RWPE2 (cell line): ENCODE results near the gene CEBPA.
"Not testable (repeated sequence)": the region's sequence is repeated elsewhere in the genome, so short reads cannot be mapped to it uniquely, and the experiment has no call there.

Source experiments
- ATAC-seq: fragments of 200-7000 bp; cut with Tn5 transposase; 3 replicates; pipeline ENCODE4 v1.9.1; 2021; ENCODE audit warnings: low read depth
- DNase-seq: peaks from one replicate; pipeline ENCODE4 v3.0.0-alpha.2; 2020; ENCODE audit warnings: low spot score
- H3K27ac ChIP-seq: fragments of 450-650 bp; 2 replicates; pipeline ENCODE4 v1.5.1; 2017; ENCODE audit warnings: mild to moderate bottlenecking; ENCODE audit not compliant: poor library complexity, severe bottlenecking
- H3K27me3 ChIP-seq: fragments of 250-450 bp; sonication (Bioruptor Pico); 2 replicates; pipeline ENCODE4 v1.5.1; 2021; ENCODE audit warnings: mild to moderate bottlenecking, moderate library complexity; ENCODE audit not compliant: insufficient read depth, poor library complexity, severe bottlenecking
- H3K36me3 ChIP-seq: fragments of 250-450 bp; sonication (Bioruptor Pico); 2 replicates; pipeline ENCODE4 v1.5.1; 2020; ENCODE audit warnings: low read depth, mild to moderate bottlenecking, moderate library complexity
- H3K4me1 ChIP-seq: fragments of 250-450 bp; sonication (Bioruptor Pico); 2 replicates; pipeline ENCODE4 v1.5.1; 2021; ENCODE audit warnings: mild to moderate bottlenecking, moderate library complexity; ENCODE audit not compliant: insufficient read depth, poor library complexity, severe bottlenecking
- H3K4me3 ChIP-seq: fragments of 250-450 bp; sonication (Bioruptor Pico); 2 replicates; pipeline ENCODE4 v1.5.1; 2021; ENCODE audit warnings: mild to moderate bottlenecking, moderate library complexity; ENCODE audit not compliant: severe bottlenecking
- H3K9me3 ChIP-seq: fragments of 250-450 bp; sonication (Bioruptor Pico); 2 replicates; pipeline ENCODE4 v1.5.1; 2021; ENCODE audit warnings: mild to moderate bottlenecking, moderate library complexity; ENCODE audit not compliant: severe bottlenecking
- TF ChIP-seq, protein P1 (sequence below): fragments of 450-650 bp; IDR thresholded peaks from one replicate; pipeline ENCODE4 v1.5.1; 2017; ENCODE audit warnings: mild to moderate bottlenecking, moderate library complexity; ENCODE audit not compliant: poor library complexity, severe bottlenecking

The CEBPA gene

DNA sequence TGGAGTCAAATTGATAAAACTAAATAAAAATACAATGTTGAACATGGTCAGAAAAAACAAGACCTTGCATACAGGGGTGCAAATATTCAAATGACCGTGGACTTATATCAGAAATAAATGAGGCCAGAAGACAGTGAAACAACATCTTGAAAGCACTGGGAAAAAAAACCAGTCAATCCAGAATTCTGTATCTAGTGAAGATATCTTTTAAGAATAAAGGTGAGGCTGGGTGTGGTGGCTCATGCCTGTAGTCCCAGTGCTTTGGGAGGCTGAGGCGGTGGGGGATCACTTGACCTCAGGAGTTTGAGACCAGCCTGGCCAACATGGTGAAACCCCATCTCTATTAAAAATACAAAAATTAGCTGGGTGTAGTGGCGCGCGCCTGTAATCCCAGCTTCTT lies 15.2 kb upstream of the CEBPA start:
- no peaks in the 10 kb centered on the region for H3K27me3 ChIP-seq
- no peak overlapping the region for H3K27ac ChIP-seq
- DNase-seq (no peak), ATAC-seq (no peak)
- H3K9me3 ChIP-seq, result no peaks in the 10 kb centered on the region
- H3K4me1 ChIP-seq, result no peaks in the 10 kb centered on the region
- no peak overlapping the region for H3K4me3 ChIP-seq
- no peaks in the 10 kb centered on the region for H3K36me3 ChIP-seq
- TF ChIP-seq, protein P1, sequence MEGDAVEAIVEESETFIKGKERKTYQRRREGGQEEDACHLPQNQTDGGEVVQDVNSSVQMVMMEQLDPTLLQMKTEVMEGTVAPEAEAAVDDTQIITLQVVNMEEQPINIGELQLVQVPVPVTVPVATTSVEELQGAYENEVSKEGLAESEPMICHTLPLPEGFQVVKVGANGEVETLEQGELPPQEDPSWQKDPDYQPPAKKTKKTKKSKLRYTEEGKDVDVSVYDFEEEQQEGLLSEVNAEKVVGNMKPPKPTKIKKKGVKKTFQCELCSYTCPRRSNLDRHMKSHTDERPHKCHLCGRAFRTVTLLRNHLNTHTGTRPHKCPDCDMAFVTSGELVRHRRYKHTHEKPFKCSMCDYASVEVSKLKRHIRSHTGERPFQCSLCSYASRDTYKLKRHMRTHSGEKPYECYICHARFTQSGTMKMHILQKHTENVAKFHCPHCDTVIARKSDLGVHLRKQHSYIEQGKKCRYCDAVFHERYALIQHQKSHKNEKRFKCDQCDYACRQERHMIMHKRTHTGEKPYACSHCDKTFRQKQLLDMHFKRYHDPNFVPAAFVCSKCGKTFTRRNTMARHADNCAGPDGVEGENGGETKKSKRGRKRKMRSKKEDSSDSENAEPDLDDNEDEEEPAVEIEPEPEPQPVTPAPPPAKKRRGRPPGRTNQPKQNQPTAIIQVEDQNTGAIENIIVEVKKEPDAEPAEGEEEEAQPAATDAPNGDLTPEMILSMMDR, result no peak

DNA sequence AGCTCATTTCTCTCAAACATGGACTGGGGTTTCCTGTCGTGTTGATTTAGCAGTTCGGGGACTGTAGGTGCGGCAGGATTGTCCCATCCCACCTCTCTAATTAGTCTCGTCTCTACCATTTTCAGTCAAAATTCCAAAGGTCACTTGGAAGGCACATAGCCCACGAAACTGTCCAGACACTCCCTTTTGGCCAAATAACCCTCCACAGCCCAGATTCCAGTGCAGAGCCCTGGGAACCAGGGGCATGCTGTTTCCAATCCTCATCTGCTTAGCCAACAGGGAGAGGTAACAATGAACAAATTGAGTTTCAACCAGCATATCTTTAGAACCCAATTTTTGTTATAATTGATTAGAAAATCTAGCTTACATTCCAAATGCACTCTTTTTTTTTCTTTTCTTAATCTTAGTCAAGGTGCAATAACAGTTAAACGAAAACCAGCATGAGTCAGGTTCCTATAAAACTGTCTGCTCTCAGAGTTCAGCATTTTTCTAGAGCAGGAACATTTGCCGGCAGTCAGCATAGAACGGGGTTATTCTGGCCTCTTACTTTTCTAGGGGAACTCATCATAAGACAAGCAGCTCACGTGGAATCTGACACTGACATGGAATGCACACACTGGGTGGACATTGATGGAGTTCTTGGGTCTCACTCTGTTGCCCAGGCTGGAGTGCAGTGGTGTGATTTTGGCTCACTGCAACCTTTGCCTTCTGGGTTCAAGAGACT lies 14.4 kb upstream of the CEBPA start:
- ATAC-seq (no peak), DNase-seq (no peak)
- no peaks in the 10 kb centered on the region for H3K27me3 ChIP-seq
- no peaks in the 10 kb centered on the region for H3K9me3 ChIP-seq
- H3K4me1 ChIP-seq, result no peaks in the 10 kb centered on the region
- H3K36me3 ChIP-seq, result no peaks in the 10 kb centered on the region
- no peak overlapping the region for H3K27ac ChIP-seq
- H3K4me3 ChIP-seq, result no peak overlapping the region
- TF ChIP-seq, protein P1, result no peak

DNA sequence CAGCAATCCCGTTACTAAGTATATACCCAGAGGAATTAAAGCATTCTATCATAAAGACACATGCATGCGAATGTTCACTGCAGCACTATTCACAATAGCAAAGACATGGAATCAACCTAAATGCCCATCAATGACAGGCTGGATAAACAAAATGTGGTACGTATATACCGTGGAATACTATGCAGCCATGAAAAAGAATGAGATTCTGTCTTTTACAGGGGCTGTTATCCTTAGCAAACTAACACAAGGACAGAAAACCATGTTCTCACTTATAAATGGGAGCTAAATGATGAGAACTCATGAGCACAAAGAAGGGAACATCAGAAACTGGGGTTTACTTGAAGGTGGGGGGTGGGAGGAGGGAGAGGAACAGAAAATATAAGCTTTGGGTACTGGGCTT lies 10.5 kb upstream of the CEBPA start:
- not testable (repeated sequence) for H3K27ac ChIP-seq, ATAC-seq, H3K27me3 ChIP-seq, H3K36me3 ChIP-seq, DNase-seq, H3K4me3 ChIP-seq, H3K9me3 ChIP-seq, H3K4me1 ChIP-seq

DNA sequence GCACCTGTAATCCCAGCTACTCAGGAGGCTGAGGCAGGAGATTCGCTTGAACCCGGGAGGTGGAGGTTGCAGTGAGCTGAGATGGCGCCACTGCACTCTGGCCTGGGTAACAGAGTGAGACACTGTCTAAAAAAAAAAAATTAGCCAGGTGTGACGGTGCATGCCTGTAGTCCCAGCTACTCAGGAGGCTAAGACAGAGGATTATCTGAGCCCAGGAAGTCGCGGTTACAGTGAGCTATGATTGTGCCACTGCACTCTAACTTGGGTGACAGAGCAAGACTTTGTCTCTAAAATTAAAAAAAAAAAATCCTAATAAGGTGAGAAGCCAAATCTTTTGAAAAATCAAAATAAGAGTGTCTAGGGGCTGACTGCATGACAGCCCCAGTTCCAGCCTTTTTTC lies 9.7 kb upstream of the CEBPA start:
- Histone ChIP-seq H3K4me1 (peaks cover 3% of the 10 kb centered on the region), H3K27ac (no peak overlapping the region), H3K9me3 (no peaks in the 10 kb centered on the region), H3K4me3 (no peak overlapping the region), H3K27me3 (no peaks in the 10 kb centered on the region), H3K36me3 (no peaks in the 10 kb centered on the region)
- TF ChIP-seq, protein P1, result no peak
- ATAC-seq (no peak), DNase-seq (no peak)

DNA sequence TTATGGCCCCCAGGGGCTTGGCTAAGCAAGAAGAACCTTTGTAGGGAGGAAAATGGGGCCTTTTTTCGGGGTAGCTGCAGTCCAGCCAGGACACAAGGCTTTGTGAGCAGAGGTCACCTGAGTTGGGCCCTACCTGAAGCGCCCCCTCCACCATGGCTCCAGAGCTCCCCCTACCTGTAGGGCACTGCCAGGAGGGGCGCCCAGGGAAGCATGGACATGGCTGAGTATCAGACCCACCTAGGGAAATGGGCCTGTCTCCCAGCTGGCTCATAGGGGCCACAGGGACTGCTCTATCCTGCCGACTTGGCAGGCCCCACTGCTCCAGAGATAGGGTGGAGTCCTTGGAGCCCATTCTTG lies 9.0 kb upstream of the CEBPA start:
- TF ChIP-seq, protein P1, result peak; percentile 2
- no peaks in the 10 kb centered on the region for H3K9me3 ChIP-seq
- H3K27me3 ChIP-seq, result no peaks in the 10 kb centered on the region
- ATAC-seq (peak; percentile 25; the same call in 1 of the 3 replicates), DNase-seq (no peak)
- no peaks in the 10 kb centered on the region for H3K36me3 ChIP-seq
- no peak overlapping the region for H3K4me3 ChIP-seq
- no peak overlapping the region for H3K27ac ChIP-seq
- H3K4me1 ChIP-seq, result peaks cover 3% of the 10 kb centered on the region
